Loucy (cell line): ENCODE results near the gene ISM1.

ENCODE experiments used
- H2AFZ ChIP-seq: fragments of 200-600 bp; sonication (generic); 2 replicates; pipeline ENCODE4 v1.6.0; 2016; ENCODE audit warnings: antibody characterized with exemption, mild to moderate bottlenecking, low read length, moderate library complexity
- H3F3A ChIP-seq: fragments of 200-600 bp; 2 replicates; pipeline ENCODE4 v1.6.0; 2016; ENCODE audit warnings: antibody characterized with exemption, low read depth, mild to moderate bottlenecking
- H3K27me3 ChIP-seq: fragments of 200-600 bp; sonication (generic); 2 replicates; pipeline ENCODE4 v1.6.1; 2014; ENCODE audit warnings: low read length, mild to moderate bottlenecking; ENCODE audit not compliant: insufficient read depth, poor library complexity, severe bottlenecking
- H3K36me3 ChIP-seq: fragments of 200-600 bp; sonication (generic); 2 replicates; pipeline ENCODE4 v1.6.1; 2016; ENCODE audit warnings: low read length; ENCODE audit not compliant: insufficient read depth
- H3K4me1 ChIP-seq: fragments of 200-600 bp; sonication (generic); 2 replicates; pipeline ENCODE4 v1.5.1; 2014; ENCODE audit warnings: low read length, mild to moderate bottlenecking; ENCODE audit not compliant: insufficient read depth, poor library complexity, severe bottlenecking
- H3K4me2 ChIP-seq: fragments of 200-600 bp; sonication (generic); 2 replicates; pipeline ENCODE4 v1.6.0; 2014; ENCODE audit warnings: antibody characterized with exemption, low read length, low read depth, mild to moderate bottlenecking; ENCODE audit not compliant: poor library complexity, severe bottlenecking
- H3K4me3 ChIP-seq: fragments of 200-600 bp; sonication (generic); 2 replicates; pipeline ENCODE4 v1.5.1; 2014; ENCODE audit warnings: low read length, mild to moderate bottlenecking, mixed read lengths; ENCODE audit not compliant: poor library complexity, severe bottlenecking
- H3K79me2 ChIP-seq: fragments of 200-600 bp; sonication (generic); 2 replicates; pipeline ENCODE4 v1.6.1; 2014; ENCODE audit warnings: low read length; ENCODE audit not compliant: insufficient read depth
- H3K9ac ChIP-seq: fragments of 200-600 bp; sonication (generic); 2 replicates; pipeline ENCODE4 v1.6.0; 2014; ENCODE audit warnings: mild to moderate bottlenecking, low read depth, low read length, moderate library complexity; ENCODE audit not compliant: poor library complexity, severe bottlenecking
- H3K9me2 ChIP-seq: fragments of 200-600 bp; sonication (generic); replicated peaks from 2 replicates; pipeline ENCODE4 v1.6.1; 2016; ENCODE audit warnings: low read depth, low read length, mixed read lengths
- H3K9me3 ChIP-seq: fragments of 200-600 bp; sonication (generic); 2 replicates; pipeline ENCODE4 v1.6.1; 2014; ENCODE audit warnings: mild to moderate bottlenecking, antibody characterized with exemption, low read length, low read depth; ENCODE audit not compliant: insufficient read depth
- H4K20me1 ChIP-seq: fragments of 200-600 bp; sonication (generic); 2 replicates; pipeline ENCODE4 v1.6.0; 2014; ENCODE audit warnings: antibody characterized with exemption, low read length, mild to moderate bottlenecking; ENCODE audit not compliant: insufficient read depth, poor library complexity, severe bottlenecking
- EZH2phosphoT487 ChIP-seq: fragments of 200-600 bp; IDR thresholded peaks from 2 replicates; pipeline ENCODE4 v1.6.1; 2018; ENCODE audit warnings: antibody characterized with exemption, mild to moderate bottlenecking, moderate library complexity, borderline replicate concordance
- TF ChIP-seq, protein P1 (sequence below): fragments of 200-600 bp; sonication (generic); conservative IDR thresholded peaks from 2 replicates; pipeline ENCODE4 v1.5.1; 2014; ENCODE audit warnings: mild to moderate bottlenecking, antibody characterized with exemption, low read length

The ISM1 gene

DNA sequence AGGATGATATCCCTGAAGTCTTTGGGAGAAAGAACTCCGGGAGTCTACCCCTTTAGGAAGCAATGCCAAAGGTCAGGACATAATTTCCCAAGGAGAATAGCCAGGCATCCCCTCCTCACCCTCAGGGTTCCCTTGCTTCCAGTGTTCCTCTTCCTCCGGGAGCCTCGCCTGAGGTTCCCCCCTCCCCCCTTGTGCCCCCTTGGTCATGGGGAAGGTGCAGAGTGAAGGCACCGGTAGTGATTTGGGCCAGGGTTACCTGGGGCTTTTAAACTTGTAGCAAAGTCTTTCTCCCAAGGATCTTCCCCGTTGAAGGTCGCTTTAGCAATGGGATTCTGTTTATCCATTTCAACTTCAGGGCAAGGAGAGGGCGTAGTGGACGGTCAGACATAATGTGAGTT lies 1.2 kb downstream of the ISM1 start:
- peaks cover 26% of the 10 kb centered on the region for H3K27me3 ChIP-seq
- no peaks in the 10 kb centered on the region for H4K20me1 ChIP-seq
- peak overlapping the region; percentile 89 for H2AFZ ChIP-seq
- H3K9ac ChIP-seq = no peak overlapping the region
- H3K4me2 ChIP-seq = peak overlapping the region; percentile 87
- no peaks in the 10 kb centered on the region for H3K36me3 ChIP-seq
- no peaks in the 10 kb centered on the region for H3K79me2 ChIP-seq
- H3K4me3 ChIP-seq = peak overlapping the region; percentile 69
- H3F3A ChIP-seq = no peaks in the 10 kb centered on the region
- no peak for TF ChIP-seq EZH2phosphoT487
- TF ChIP-seq, protein P1, sequence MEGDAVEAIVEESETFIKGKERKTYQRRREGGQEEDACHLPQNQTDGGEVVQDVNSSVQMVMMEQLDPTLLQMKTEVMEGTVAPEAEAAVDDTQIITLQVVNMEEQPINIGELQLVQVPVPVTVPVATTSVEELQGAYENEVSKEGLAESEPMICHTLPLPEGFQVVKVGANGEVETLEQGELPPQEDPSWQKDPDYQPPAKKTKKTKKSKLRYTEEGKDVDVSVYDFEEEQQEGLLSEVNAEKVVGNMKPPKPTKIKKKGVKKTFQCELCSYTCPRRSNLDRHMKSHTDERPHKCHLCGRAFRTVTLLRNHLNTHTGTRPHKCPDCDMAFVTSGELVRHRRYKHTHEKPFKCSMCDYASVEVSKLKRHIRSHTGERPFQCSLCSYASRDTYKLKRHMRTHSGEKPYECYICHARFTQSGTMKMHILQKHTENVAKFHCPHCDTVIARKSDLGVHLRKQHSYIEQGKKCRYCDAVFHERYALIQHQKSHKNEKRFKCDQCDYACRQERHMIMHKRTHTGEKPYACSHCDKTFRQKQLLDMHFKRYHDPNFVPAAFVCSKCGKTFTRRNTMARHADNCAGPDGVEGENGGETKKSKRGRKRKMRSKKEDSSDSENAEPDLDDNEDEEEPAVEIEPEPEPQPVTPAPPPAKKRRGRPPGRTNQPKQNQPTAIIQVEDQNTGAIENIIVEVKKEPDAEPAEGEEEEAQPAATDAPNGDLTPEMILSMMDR = no peak
- H3K9me3 ChIP-seq = no peaks in the 10 kb centered on the region
- peaks cover 4% of the 10 kb centered on the region for H3K4me1 ChIP-seq
- H3K9me2 ChIP-seq = no peaks in the 10 kb centered on the region

DNA sequence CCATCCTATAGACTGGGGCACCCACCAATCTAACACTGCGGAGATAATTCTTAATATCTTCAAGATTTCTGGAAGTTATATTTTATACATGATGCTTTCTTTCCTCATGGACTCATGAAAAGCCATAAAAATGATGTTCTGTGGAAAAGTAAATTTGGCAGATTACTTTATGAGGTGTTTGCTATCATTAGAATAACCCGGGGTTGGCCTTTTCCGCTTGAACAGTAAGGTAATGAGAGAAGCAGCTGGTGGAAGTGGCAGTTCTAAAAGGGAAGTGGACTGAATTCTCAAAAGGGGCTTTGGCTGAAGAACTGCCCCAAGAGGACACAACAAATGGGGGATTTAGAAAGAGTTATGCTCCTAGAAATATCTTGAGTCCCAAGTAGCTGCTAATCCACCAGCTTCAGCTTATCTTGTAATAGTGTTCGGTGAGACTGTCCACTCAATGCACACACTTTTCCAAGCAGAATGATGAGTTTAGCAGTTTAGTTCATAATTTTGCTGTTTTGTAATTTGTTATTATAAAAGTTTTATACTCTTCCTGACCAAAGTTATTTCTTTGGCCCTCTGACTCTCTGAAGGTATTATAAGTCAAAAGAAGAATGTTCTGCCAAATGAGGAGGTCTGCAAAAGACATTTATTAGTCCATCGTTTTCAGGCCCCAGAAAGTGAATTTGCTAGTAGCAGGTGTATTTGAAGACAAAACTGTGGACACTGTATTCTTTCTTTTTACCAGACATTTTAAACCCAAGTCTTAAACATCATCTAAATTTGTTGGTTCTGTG lies 2.9 kb downstream of the ISM1 start:
- no peak for TF ChIP-seq EZH2phosphoT487
- TF ChIP-seq, protein P1 = no peak
- H3K27me3 ChIP-seq = peaks cover 26% of the 10 kb centered on the region
- no peak overlapping the region for H3K4me2 ChIP-seq
- H2AFZ ChIP-seq = no peak overlapping the region
- H3K9ac ChIP-seq = no peak overlapping the region
- H3K4me3 ChIP-seq = no peak overlapping the region
- no peaks in the 10 kb centered on the region for H4K20me1 ChIP-seq
- H3K9me3 ChIP-seq = no peaks in the 10 kb centered on the region
- H3K36me3 ChIP-seq = no peaks in the 10 kb centered on the region
- no peaks in the 10 kb centered on the region for H3K9me2 ChIP-seq
- H3K79me2 ChIP-seq = no peaks in the 10 kb centered on the region
- H3K4me1 ChIP-seq = peaks cover 4% of the 10 kb centered on the region
- H3F3A ChIP-seq = no peaks in the 10 kb centered on the region

DNA sequence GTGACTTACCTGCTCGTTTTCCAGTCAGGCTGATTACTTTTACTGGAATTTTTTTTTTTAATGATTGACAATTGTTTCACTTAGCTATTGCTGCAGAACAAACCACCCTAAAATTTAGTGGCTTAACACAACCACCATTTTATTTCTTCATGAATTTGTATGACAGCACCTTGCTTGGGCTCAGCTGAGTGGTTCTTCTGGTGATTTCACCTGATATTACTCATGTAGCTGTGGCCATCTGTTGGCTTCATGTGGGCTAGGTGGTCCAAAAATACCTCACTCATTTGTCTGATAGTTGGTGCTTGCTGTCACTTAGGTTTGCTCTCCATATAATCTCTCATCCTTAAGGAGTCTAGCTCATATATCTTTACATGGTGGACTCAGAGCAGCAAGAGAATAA lies 5.3 kb downstream of the ISM1 start:
- no peaks in the 10 kb centered on the region for H3F3A ChIP-seq
- H3K4me1 ChIP-seq = peaks cover 4% of the 10 kb centered on the region
- H3K79me2 ChIP-seq = no peaks in the 10 kb centered on the region
- no peaks in the 10 kb centered on the region for H3K9me2 ChIP-seq
- no peak overlapping the region for H3K9ac ChIP-seq
- no peaks in the 10 kb centered on the region for H3K36me3 ChIP-seq
- TF ChIP-seq, protein P1 = no peak
- TF ChIP-seq EZH2phosphoT487 = no peak
- no peak overlapping the region for H3K4me2 ChIP-seq
- no peak overlapping the region for H2AFZ ChIP-seq
- no peaks in the 10 kb centered on the region for H3K9me3 ChIP-seq
- H4K20me1 ChIP-seq = no peaks in the 10 kb centered on the region
- H3K4me3 ChIP-seq = no peak overlapping the region
- peaks cover 10% of the 10 kb centered on the region for H3K27me3 ChIP-seq
